ENCODE measurements around the gene GREM1.

DNA sequence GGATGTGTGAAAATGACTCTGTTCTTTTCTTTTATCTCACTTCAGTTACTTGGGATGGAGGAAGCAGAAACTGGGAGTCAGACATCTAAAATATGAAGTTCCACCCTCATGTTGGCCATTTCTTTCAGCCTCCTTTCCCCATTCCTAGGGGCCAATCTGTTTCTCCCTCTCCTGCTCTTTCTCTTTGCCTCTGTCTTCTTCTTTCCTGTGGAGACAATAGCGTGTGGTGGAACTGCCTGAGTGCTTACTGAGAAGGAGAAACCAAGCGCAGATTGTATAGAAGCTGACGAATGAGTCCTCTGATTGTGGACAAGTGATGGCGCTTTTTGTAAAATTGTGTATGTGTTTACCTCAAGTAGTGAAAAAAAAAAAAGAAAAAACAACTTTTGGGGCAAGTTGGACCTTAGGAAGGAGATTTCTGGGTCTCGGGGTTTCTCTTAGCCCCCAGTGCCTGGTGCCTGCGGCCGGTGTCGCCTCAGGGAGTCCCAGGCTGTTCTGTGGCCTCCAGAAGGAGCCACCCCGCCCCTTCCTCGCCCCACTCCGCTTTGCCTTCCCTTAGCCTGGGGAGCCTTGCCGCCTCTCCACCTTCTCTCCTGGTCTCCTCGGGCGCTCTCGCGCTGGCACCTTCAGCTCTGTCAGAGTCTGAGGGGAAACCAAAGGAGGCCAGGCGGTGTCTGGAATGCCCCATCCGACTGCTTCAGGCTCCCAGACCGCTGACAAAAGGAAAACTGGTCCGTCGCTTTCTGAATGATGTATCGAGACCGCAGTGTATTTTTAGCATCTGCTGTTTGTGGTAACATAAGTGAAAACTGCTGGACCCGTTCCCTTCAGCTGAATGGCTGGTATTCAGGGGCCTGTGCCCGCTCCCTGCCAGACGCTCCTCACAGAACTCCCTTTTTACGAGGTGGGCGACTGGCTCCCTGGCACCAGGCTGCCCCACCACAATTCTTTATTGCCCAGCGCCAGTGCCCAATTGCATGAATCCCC, 46.2 kb upstream of the GREM1 start:
- TF ChIP-seq, protein P1, sequence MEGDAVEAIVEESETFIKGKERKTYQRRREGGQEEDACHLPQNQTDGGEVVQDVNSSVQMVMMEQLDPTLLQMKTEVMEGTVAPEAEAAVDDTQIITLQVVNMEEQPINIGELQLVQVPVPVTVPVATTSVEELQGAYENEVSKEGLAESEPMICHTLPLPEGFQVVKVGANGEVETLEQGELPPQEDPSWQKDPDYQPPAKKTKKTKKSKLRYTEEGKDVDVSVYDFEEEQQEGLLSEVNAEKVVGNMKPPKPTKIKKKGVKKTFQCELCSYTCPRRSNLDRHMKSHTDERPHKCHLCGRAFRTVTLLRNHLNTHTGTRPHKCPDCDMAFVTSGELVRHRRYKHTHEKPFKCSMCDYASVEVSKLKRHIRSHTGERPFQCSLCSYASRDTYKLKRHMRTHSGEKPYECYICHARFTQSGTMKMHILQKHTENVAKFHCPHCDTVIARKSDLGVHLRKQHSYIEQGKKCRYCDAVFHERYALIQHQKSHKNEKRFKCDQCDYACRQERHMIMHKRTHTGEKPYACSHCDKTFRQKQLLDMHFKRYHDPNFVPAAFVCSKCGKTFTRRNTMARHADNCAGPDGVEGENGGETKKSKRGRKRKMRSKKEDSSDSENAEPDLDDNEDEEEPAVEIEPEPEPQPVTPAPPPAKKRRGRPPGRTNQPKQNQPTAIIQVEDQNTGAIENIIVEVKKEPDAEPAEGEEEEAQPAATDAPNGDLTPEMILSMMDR (IDR thresholded peaks at IDR 0.05 in 4 of 5, conservative IDR thresholded peaks at IDR 0.05 in 1 of 5), result no peak
- no peak for TF ChIP-seq POLR2A (IDR thresholded peaks at IDR 0.05)
